Activated CD4-positive, alpha-beta T cell treated with anti-CD3 and anti-CD28 coated beads, Interleukin-2, amount 10 ng/mL, durations not matched to agents 24 days and 14 days (primary cell): ENCODE data around the gene MYOM3. TPM values are rescaled to one million over a fixed set of nuclear protein-coding genes. Genes with fewer than 3 reads are reported as not detected.

ENCODE experiments used
- DNase-seq: peaks from one replicate; pipeline ENCODE4 v3.0.0; 2022
- H3K27ac Mint-ChIP-seq: one replicate; pipeline ENCODE4 v1.8.0; 2022; ENCODE audit warnings: mild to moderate bottlenecking, mixed read lengths
- H3K27me3 Mint-ChIP-seq: one replicate; pipeline ENCODE4 v1.8.0; 2022; ENCODE audit warnings: mixed read lengths
- H3K36me3 Mint-ChIP-seq: one replicate; pipeline ENCODE4 v1.8.0; 2022; ENCODE audit warnings: low read depth, mild to moderate bottlenecking, mixed read lengths
- H3K4me1 Mint-ChIP-seq: one replicate; pipeline ENCODE4 v1.8.0; 2021; ENCODE audit warnings: mixed read lengths
- H3K4me3 Mint-ChIP-seq: one replicate; pipeline ENCODE4 v1.8.0; 2022; ENCODE audit warnings: mild to moderate bottlenecking, moderate library complexity, mixed read lengths
- H3K9me3 Mint-ChIP-seq: one replicate; pipeline ENCODE4 v1.8.0; 2021; ENCODE audit warnings: mixed read lengths
- intact Hi-C: fragments of 100-400 bp; cut with micrococcal nuclease; formaldehyde crosslinking; loops from one replicate; pipeline ENCODE4 v1.15.1; 2023
- total RNA-seq: library from RNA; stranded (reverse); gene quantifications from 2 replicates; pipeline ENCODE4 v1.2.3, GENCODE V29; 2022

The MYOM3 gene
- total RNA-seq, 1 donor from 2014 or later, result not detected

- H3K27me3 Mint-ChIP-seq, result no peaks in the 10 kb centered on the region
- no peak for DNase-seq
- no peaks in the 10 kb centered on the region for H3K36me3 Mint-ChIP-seq
- no peak overlapping the region for H3K4me3 Mint-ChIP-seq
- H3K9me3 Mint-ChIP-seq, result no peaks in the 10 kb centered on the region
- H3K4me1 Mint-ChIP-seq, result no peaks in the 10 kb centered on the region
- no peak overlapping the region for H3K27ac Mint-ChIP-seq
- intact Hi-C loops, result no loop called here
These were observed 21.2 kb downstream of the MYOM3 start for GRCh38 chr1:24090736-24091135.

DNA sequence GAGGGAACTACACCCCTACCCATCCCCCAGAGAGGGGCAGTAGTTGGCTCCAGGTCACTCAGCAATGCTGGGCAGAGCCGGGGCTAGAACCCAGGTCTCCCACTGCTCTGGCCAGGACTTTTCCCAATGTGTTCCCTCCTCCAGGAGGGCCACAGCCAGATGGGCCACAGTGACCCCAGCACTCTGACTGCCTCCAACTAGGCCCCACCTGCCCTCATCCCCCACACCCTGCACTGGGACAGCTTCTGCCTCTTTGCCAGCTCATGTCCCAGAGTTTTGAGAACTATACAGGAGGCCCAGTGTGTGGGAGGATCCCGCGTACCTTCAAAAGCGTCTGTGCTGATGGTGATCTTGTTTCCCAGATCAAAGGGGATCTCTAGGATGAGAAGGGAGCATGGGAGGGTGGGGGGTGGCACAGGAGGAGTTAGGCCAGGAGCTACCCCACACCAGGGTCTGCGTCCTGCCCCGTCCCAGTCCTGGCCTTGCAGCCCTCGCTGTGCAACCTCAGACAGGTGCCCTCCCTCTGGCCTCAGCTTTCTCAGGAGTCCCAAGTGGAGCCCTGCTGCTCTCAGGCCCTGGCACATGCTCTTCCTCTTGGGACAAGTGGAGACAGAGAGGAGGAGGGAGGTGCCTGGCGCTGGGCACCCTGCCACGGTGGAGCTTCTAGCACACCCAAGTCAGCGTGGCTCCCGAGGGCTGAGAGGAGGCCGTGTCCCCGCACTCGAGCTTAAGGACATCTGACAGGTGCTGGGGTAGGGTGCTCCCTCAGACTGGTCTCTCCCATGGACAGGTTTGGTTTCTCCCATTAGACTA is 22.0 kb downstream of the MYOM3 start:
- no peak for DNase-seq
- no peaks in the 10 kb centered on the region for H3K36me3 Mint-ChIP-seq
- H3K27me3 Mint-ChIP-seq, result no peaks in the 10 kb centered on the region
- H3K4me3 Mint-ChIP-seq, result no peak overlapping the region
- no peaks in the 10 kb centered on the region for H3K9me3 Mint-ChIP-seq
- intact Hi-C loops, result no loop called here
- no peak overlapping the region for H3K27ac Mint-ChIP-seq
- no peaks in the 10 kb centered on the region for H3K4me1 Mint-ChIP-seq

DNA sequence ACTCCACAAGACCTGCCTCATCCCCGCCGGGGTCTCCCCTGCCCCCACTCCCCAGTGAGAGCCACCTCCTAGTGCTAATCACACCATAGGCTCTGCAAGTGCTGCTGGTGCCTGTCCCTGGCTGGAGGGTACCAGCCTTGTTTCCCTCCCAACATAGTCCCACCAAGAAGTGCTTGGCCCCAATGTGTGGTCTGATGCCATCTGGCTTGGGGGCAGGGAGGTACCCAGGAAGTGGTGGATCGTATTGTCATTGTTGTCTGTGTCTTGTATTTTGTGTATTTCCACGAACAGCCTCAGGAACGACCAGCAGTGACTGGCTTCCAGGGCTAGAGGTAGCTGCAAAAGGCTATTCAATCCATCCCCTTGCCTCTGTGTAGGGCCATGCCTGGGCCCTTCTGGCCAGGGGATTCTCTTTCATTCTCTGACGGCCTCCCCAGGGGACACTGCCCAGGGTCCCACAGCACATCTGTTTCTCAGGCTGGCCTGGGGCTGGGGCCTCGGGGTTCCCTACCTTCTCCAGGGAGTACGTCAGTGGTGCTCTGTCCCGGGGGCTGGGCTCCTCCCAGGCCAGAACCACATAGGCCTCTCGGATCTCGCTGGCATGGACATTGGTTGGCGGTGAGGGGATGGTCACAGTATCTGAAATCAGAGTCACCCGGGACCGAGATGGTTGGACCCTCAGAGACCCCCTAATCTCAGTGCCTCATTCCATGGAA is 22.8 kb downstream of the MYOM3 start:
- Mint-ChIP-seq H3K4me3 (no peak overlapping the region), H3K4me1 (no peaks in the 10 kb centered on the region), H3K27ac (no peak overlapping the region), H3K27me3 (no peaks in the 10 kb centered on the region), H3K36me3 (no peaks in the 10 kb centered on the region), H3K9me3 (no peaks in the 10 kb centered on the region)
- intact Hi-C loops, result no loop called here
- DNase-seq, result no peak

- Mint-ChIP-seq H3K36me3 (no peaks in the 10 kb centered on the region), H3K9me3 (no peaks in the 10 kb centered on the region), H3K4me3 (no peak overlapping the region), H3K27me3 (no peaks in the 10 kb centered on the region), H3K4me1 (no peaks in the 10 kb centered on the region), H3K27ac (no peak overlapping the region)
- intact Hi-C loops, result no loop called here
- no peak for DNase-seq
These were observed 25.5 kb downstream of the MYOM3 start for GRCh38 chr1:24086466-24086865.

GRCh38 chr1:24085546-24085945 is 26.4 kb downstream of the MYOM3 start:
- no peak overlapping the region for H3K27ac Mint-ChIP-seq
- DNase-seq, result no peak
- no peak overlapping the region for H3K4me3 Mint-ChIP-seq
- intact Hi-C loops, result no loop called here
- H3K4me1 Mint-ChIP-seq, result no peaks in the 10 kb centered on the region
- no peaks in the 10 kb centered on the region for H3K27me3 Mint-ChIP-seq
- H3K36me3 Mint-ChIP-seq, result no peaks in the 10 kb centered on the region
- no peaks in the 10 kb centered on the region for H3K9me3 Mint-ChIP-seq

DNA sequence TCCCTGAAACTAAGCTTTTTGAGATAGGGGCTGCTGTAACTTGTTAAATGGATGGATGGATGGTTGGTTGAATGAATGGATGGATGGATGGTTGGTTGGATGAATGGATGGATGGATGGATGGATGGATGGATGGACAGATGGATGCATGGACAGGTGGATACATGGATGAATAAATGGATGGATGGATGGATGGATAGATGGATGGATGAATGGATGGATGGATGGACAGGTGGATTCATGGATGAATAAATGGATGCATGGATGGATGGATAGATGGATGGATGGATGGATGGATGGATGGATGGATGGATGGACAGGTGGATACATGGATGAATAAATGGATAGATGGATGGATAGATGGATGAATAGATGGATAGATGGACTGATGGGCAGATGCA is 26.9 kb downstream of the MYOM3 start:
- intact Hi-C loops, result no loop called here
- no peaks in the 10 kb centered on the region for H3K36me3 Mint-ChIP-seq
- H3K4me1 Mint-ChIP-seq, result no peaks in the 10 kb centered on the region
- H3K4me3 Mint-ChIP-seq, result no peak overlapping the region
- no peaks in the 10 kb centered on the region for H3K27me3 Mint-ChIP-seq
- H3K27ac Mint-ChIP-seq, result no peak overlapping the region
- no peak for DNase-seq
- no peaks in the 10 kb centered on the region for H3K9me3 Mint-ChIP-seq

GRCh38 chr1:24084050-24084449 is 27.9 kb downstream of the MYOM3 start:
- H3K36me3 Mint-ChIP-seq, result no peaks in the 10 kb centered on the region
- no peaks in the 10 kb centered on the region for H3K4me1 Mint-ChIP-seq
- no peaks in the 10 kb centered on the region for H3K9me3 Mint-ChIP-seq
- no peaks in the 10 kb centered on the region for H3K27me3 Mint-ChIP-seq
- no peak overlapping the region for H3K27ac Mint-ChIP-seq
- intact Hi-C loops, result no loop called here
- no peak overlapping the region for H3K4me3 Mint-ChIP-seq
- no peak for DNase-seq

- intact Hi-C loops, result no loop called here
- no peaks in the 10 kb centered on the region for H3K36me3 Mint-ChIP-seq
- no peaks in the 10 kb centered on the region for H3K9me3 Mint-ChIP-seq
- no peaks in the 10 kb centered on the region for H3K4me1 Mint-ChIP-seq
- H3K4me3 Mint-ChIP-seq, result no peak overlapping the region
- no peak for DNase-seq
- H3K27ac Mint-ChIP-seq, result no peak overlapping the region
- no peaks in the 10 kb centered on the region for H3K27me3 Mint-ChIP-seq
These were observed 29.6 kb downstream of the MYOM3 start for GRCh38 chr1:24082372-24082771.

DNA sequence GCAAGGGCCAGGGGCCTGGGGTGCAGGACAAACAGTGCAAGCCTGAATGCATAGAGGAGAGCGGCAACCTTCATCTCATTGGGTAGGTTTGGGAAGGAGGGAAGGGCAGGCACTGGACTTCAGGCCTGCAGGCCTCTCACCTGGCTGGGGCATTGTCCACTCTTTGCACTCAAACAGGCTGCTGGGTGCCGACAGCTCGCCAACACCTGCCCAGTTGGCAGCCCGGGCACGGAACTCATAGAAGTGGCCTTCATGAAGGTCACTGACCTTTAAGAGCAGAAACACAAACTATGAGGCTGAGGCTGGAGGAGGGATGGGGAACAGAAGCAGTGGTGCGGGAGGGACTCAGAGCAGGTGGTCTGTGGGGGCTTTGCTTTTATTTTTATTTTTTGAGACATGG is 30.7 kb downstream of the MYOM3 start:
- intact Hi-C loops, result no loop called here
- Mint-ChIP-seq H3K27ac (no peak overlapping the region), H3K9me3 (no peaks in the 10 kb centered on the region)

GRCh38 chr1:24080131-24080530 is 31.8 kb downstream of the MYOM3 start:
- no peaks in the 10 kb centered on the region for H3K36me3 Mint-ChIP-seq
- H3K27me3 Mint-ChIP-seq, result no peaks in the 10 kb centered on the region
- H3K4me1 Mint-ChIP-seq, result no peaks in the 10 kb centered on the region
- H3K4me3 Mint-ChIP-seq, result no peak overlapping the region
- DNase-seq, result no peak
- intact Hi-C loops, result no loop called here
- H3K9me3 Mint-ChIP-seq, result no peaks in the 10 kb centered on the region
- no peak overlapping the region for H3K27ac Mint-ChIP-seq

More for the DNA sequence above, 30.7 kb downstream of the MYOM3 start:
- H3K4me3 Mint-ChIP-seq, result no peak overlapping the region
- no peaks in the 10 kb centered on the region for H3K36me3 Mint-ChIP-seq
- H3K27me3 Mint-ChIP-seq, result no peaks in the 10 kb centered on the region
- H3K4me1 Mint-ChIP-seq, result no peaks in the 10 kb centered on the region
- DNase-seq, result no peak

DNA sequence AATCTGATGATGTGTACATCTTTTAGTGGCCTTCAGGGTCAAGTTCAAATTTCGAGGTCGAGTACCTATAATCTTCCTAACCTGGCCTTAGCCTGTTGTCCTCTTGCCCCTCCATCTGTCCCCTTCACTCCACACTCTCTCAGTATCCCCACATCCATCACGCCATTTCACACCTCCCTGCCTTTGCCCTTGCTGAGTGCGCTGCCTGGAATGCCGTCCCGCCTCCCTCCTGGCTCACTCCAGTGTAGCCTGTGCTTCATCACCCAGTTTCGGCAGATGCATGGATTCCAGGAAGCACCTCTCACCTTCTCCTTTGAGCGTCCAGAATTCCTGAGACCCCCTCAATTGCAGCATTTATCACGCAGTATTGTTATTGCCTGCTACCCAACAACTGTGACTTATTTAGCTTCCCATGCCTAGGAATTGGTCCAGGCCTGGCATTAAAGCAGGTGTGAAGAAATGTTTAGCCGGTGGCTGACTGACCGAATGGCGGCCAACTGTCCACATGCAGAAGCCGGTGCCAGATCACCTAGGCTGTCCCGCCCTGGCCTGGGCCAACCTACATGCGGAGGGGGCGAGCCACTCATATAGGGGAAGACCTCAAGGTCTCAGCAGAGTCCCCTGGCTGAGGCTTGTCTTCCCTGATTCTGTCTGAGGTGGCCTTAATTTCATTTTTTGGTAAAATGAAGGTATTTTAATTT is 34.5 kb downstream of the MYOM3 start:
- Mint-ChIP-seq H3K27me3 (no peaks in the 10 kb centered on the region), H3K9me3 (no peaks in the 10 kb centered on the region), H3K27ac (no peak overlapping the region), H3K36me3 (no peaks in the 10 kb centered on the region), H3K4me1 (no peaks in the 10 kb centered on the region), H3K4me3 (no peak overlapping the region)
- no peak for DNase-seq
- intact Hi-C loops, result no loop called here

GRCh38 chr1:24075946-24076345 is 36.0 kb downstream of the MYOM3 start:
- Mint-ChIP-seq H3K27me3 (peaks cover 2% of the 10 kb centered on the region), H3K27ac (no peak overlapping the region), H3K4me3 (no peak overlapping the region), H3K4me1 (peaks cover under 1% of the 10 kb centered on the region), H3K9me3 (no peaks in the 10 kb centered on the region), H3K36me3 (no peaks in the 10 kb centered on the region)
- no peak for DNase-seq
- intact Hi-C loops, result no loop called here

GRCh38 chr1:24075590-24075854 is 36.4 kb downstream of the MYOM3 start:
- no peaks in the 10 kb centered on the region for H3K9me3 Mint-ChIP-seq
- H3K27ac Mint-ChIP-seq, result no peak overlapping the region
- no peak for DNase-seq

GRCh38 chr1:24074817-24075589 is 36.9 kb downstream of the MYOM3 start:
- no peaks in the 10 kb centered on the region for H3K36me3 Mint-ChIP-seq
- H3K4me1 Mint-ChIP-seq, result peaks cover 4% of the 10 kb centered on the region
- H3K27ac Mint-ChIP-seq, result no peak overlapping the region
- intact Hi-C loops, result no loop called here
- no peaks in the 10 kb centered on the region for H3K9me3 Mint-ChIP-seq
- DNase-seq, result no peak
- H3K4me3 Mint-ChIP-seq, result no peak overlapping the region
- H3K27me3 Mint-ChIP-seq, result peaks cover 5% of the 10 kb centered on the region

More at GRCh38 chr1:24075590-24075854, 36.4 kb downstream of the MYOM3 start:
- peaks cover 4% of the 10 kb centered on the region for H3K4me1 Mint-ChIP-seq
- H3K27me3 Mint-ChIP-seq, result peaks cover 5% of the 10 kb centered on the region
- no peak overlapping the region for H3K4me3 Mint-ChIP-seq
- intact Hi-C loops, result no loop called here
- no peaks in the 10 kb centered on the region for H3K36me3 Mint-ChIP-seq
